Measurements from ENCODE around the gene PPT2. TPM values are rescaled to one million over a fixed set of nuclear protein-coding genes. Genes with fewer than 3 reads are reported as not detected.

The PPT2 gene
- polyA plus RNA-seq (2011; rRNA removed) (11.7 and 18.2 TPM in 2 replicates), polyA plus RNA-seq (2017; fragmentation: RNase III; extraction: RNeasy Plus Mini Kit Qiagen cat#74134 plus additional on column Dnase treatment) (7.7 to 9.3 TPM (median 9.2 TPM) in 3 replicates), polyA minus RNA-seq (2011; rRNA and poly(A)+ RNA removed) (5.1 and 10.9 TPM in 2 replicates)
- polyA plus RNA-seq (2012; cell fraction: cytosol; rRNA removed): 9.3 and 12.0 TPM in 2 replicates
- polyA plus RNA-seq (2012; cell fraction: nucleus; rRNA removed): 15.3 and 19.2 TPM in 2 replicates

- Histone ChIP-seq H3K4me1 (peaks cover 14% of the 10 kb centered on the region; the same call in 2 of the 3 replicates), H3K27ac (peak within 1 kb of the TSS; percentile 81 to 85), H3K4me2 (peak within 1 kb of the TSS; percentile 86), H3K9me3 (no peaks in the 10 kb centered on the region), H3K4me3 (peak within 1 kb of the TSS; percentile 59)
- WGBS (ENCODE audit: missing lambda C conversion rate): 5% methylated on average over 34 of the region's 52 CpGs
- CTCF ChIA-PET: interaction anchor here (0.6 to 1.9 kb wide), 12 partner anchors 10 to 245 kb away, joined by 3 to 18 read pairs (median 4); partner anchors contain the start of genes ATF6B, EGFL8, FKBPL and GPSM3
- ATAC-seq (peak; percentile 70 to 83), FAIRE-seq (no peak), DNase-seq (ENCODE audit: low read depth in 1 of 2, low spot score in 1 of 2) (peak; percentile 45 to 85)
- POLR2A ChIA-PET: interaction anchor here (1.0 to 1.2 kb wide), 3 partner anchors 23 to 67 kb away, joined by 3 read pairs; no protein-coding TSS in a partner anchor
- TF ChIP-seq RAD21 (conservative IDR thresholded peaks at IDR 0.05 in 1 of 2, IDR thresholded peaks at IDR 0.05 in 1 of 2) (no peak), USF2 (IDR thresholded peaks at IDR 0.05) (no peak), SREBF2 (IDR thresholded peaks at IDR 0.05) (no peak), E2F6 (IDR thresholded peaks at IDR 0.05; ENCODE audit: borderline replicate concordance, low read depth) (no peak), BCL3 (IDR thresholded peaks at IDR 0.05) (no peak), MAFK (IDR thresholded peaks at IDR 0.05; ENCODE audit: partially characterized antibody) (no peak), MAX (IDR thresholded peaks at IDR 0.05) (0 out of 2 replicates have a peak, but pooled peaks have one; percentile 1), CHD2 (IDR thresholded peaks at IDR 0.05; ENCODE audit: low read length, partially characterized antibody) (peak; percentile 63), HMGXB4 (CRISPR knock-in tag; IDR thresholded peaks at IDR 0.05; ENCODE audit: borderline replicate concordance) (no peak), HDAC2 (IDR thresholded peaks at IDR 0.05) (no peak), POLR2A (IDR thresholded peaks at IDR 0.05; ENCODE audit: low read length) (peak; percentile 13; the same call in 1 of the 2 replicates)
Observed at GRCh38 chr6:32153564-32154513, at the start of gene PPT2. Gene PPT2 (plus strand): TSS chr6:32154141. CDS start chr6:32154595, 454 bp downstream.

GRCh38 chr6:32105433-32105832 is 48.5 kb upstream of the PPT2 start:
- FAIRE-seq (no peak), DNase-seq (ENCODE audit: low read depth in 1 of 2, low spot score in 1 of 2) (no peak), ATAC-seq (no peak)
- H3K4me1 ChIP-seq: peaks cover 15% of the 10 kb centered on the region
- TF ChIP-seq NPAS2 (CRISPR knock-in tag; IDR thresholded peaks at IDR 0.05; ENCODE audit: borderline replicate concordance) (no peak), EHMT2 (IDR thresholded peaks at IDR 0.05; ENCODE audit: low read depth) (peak; percentile 48; the same call in 1 of the 2 replicates), REST (IDR thresholded peaks at IDR 0.05) (peak; percentile 84), RAD21 (conservative IDR thresholded peaks at IDR 0.05 in 1 of 2, IDR thresholded peaks at IDR 0.05 in 1 of 2) (no peak)
- 63% methylated on average over 4 of the region's 4 CpGs for WGBS (ENCODE audit: missing lambda C conversion rate)
- no peak overlapping the region for H3K4me2 ChIP-seq
- H3K4me3 ChIP-seq: no peak overlapping the region
- CTCF ChIA-PET: interaction anchor here (4.3 to 5.5 kb wide), 2 partner anchors 12 kb away, joined by 33 to 39 read pairs; no protein-coding TSS in a partner anchor
- no peaks in the 10 kb centered on the region for H3K9me3 ChIP-seq
- POLR2A ChIA-PET: no interaction called here
- no peak overlapping the region for H3K27ac ChIP-seq

All from A549 (cell line).